Dedifferentiated amniotic fluid mesenchymal stem cell (primary cell): ENCODE data around the gene AGFG1.

Experiments used
- DNase-seq: peaks from one replicate; pipeline ENCODE4 v3.0.0-alpha.2; 2016; ENCODE audit errors: extremely low spot score

AGFG1 gene

DNA sequence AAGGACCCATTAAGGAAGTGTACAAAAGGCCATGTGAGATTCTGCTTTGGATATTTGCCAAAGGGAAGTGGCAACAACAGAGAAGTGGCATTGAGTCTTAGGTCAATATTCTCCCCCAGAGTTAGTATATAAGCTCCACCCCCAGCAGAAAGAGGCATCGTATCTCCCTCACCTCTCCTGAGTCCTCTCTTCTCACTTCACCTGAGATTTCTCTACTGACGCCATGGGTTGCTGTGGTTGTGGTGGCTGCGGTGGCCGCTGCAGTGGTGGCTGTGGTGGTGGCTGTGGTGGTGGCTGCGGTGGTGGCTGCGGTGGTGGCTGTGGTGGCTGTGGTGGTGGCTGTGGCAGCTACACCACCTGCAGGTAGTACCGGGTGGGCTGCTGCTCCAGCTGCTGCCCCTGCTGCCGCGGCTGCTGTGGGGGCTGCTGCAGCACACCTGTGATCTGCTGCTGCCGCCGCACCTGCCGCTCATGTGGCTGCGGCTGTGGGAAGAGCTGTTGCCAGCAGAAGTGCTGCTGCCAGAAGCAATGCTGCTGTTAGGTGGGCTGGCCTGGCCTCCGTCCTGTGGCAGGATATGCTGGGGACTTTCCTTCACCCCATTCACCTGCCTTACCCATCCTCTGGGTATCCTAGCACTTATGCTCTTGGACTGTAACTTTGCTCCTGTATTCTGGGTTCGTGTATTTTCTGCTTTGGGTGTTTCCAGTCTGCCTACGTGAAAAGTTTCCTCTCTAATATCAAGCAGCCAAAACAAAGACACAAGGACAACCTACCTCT is 136.8 kb downstream of the AGFG1 start:
- no peak for DNase-seq

DNA sequence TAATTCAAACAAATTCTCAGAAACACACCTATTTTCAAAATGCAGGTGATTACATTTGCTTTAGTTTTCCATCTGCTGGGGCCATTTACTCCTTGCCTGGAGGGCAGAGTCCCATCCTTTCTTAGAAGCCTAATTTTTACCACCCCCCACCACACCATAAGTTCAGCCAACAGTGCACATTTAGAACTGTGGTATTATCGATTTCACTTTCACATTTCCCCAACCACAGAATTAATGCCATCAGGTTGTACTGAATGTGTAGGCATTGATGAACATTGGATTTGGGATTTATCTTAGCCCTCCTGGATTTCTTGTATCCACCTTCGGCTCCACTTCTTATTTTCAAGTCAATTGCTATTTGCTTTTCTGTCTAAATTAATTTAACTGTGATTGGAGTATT is 138.2 kb downstream of the AGFG1 start:
- DNase-seq: no peak
